GM12878 (cell line): ENCODE data around the gene PITPNM1. TPM values are rescaled to one million over a fixed set of nuclear protein-coding genes. Genes with fewer than 3 reads are reported as not detected.

ENCODE experiments used
- ATAC-seq: fragments of 200-7000 bp; cut with Tn5 transposase; 3 replicates; pipeline ENCODE4 v1.9.1; 2020; ENCODE audit warnings: mild to moderate bottlenecking, moderate library complexity
- BruUV-seq: library from RNA; stranded (reverse); fragments of 400-500 nt; replicated peaks from 2 replicates; lab custom pipeline; 2021; lab: Mats Ljungman, UMichigan
- CTCF ChIA-PET: fragments of 300-600 bp; sonication (Branson Sonifier 250); formaldehyde crosslinking; extraction: SDS; loops from one replicate; lab custom pipeline; 2021; ENCODE audit warnings: inconsistent platforms; lab: Yijun Ruan, JAX
- POLR2A ChIA-PET: fragments of 350-600 bp; formaldehyde crosslinking; extraction: SDS; loops from one replicate; lab custom pipeline; 2021; ENCODE audit warnings: inconsistent platforms; lab: Charles Lee
- RAD21 ChIA-PET: fragments of 300-600 bp; sonication (Branson Sonifier 250); formaldehyde crosslinking; loops from one replicate; lab custom pipeline; 2023; ENCODE audit warnings: antibody characterized with exemption; ENCODE audit not compliant: unreplicated experiment; lab: Charles Lee
- SMC1A ChIA-PET: fragments of 300-600 bp; sonication (Branson Sonifier 250); formaldehyde crosslinking; loops from one replicate; lab custom pipeline; 2023; ENCODE audit not compliant: unreplicated experiment, uncharacterized antibody; lab: Charles Lee
- DNase-seq: peaks from one replicate; pipeline ENCODE4 v3.0.0-alpha.2; 2011; ENCODE audit warnings: low read depth, low spot score
- FAIRE-seq: peaks from 3 replicates; lab custom pipeline; 2011; peaks lifted over from hg19 to GRCh38; lab: Jason Lieb, UNC
- H2AFZ ChIP-seq: 2 replicates; pipeline ENCODE4 v1.6.0; 2011; ENCODE audit warnings: low read depth, low read length, control low read depth; ENCODE audit not compliant: control insufficient read depth
- H3K27ac ChIP-seq: 2 replicates; pipeline ENCODE4 v1.5.1; 2011; ENCODE audit warnings: control low read depth; ENCODE audit not compliant: control insufficient read depth, insufficient read depth
- H3K27me3 ChIP-seq, 2 experiments: replicated peaks in 1 of 2; 2 replicates each; pipeline versions ENCODE4 v1.6.0 to v1.6.1; 2011; ENCODE audit warnings: low read length in 1 of 2; ENCODE audit not compliant: control insufficient read depth in 2 of 2, insufficient read depth in 2 of 2
- H3K36me3 ChIP-seq, 2 experiments: 2 replicates each; pipeline ENCODE4 v1.5.1; 2011; ENCODE audit warnings: low read length in 1 of 2; ENCODE audit not compliant: control insufficient read depth in 2 of 2, insufficient read depth in 2 of 2
- H3K4me1 ChIP-seq: 2 replicates; pipeline ENCODE4 v1.6.1; 2011; ENCODE audit warnings: mild to moderate bottlenecking, low read length, moderate library complexity, mixed read lengths; ENCODE audit not compliant: control insufficient read depth, insufficient read depth
- H3K4me2 ChIP-seq: 2 replicates; pipeline ENCODE4 v1.6.0; 2011; ENCODE audit warnings: control low read depth; ENCODE audit not compliant: control insufficient read depth, insufficient read depth
- H3K4me3 ChIP-seq: fragments of 200-600 bp; sonication (generic); 2 replicates; pipeline ENCODE4 v1.5.1; 2016
- H3K79me2 ChIP-seq: 2 replicates; pipeline ENCODE4 v1.6.0; 2011; ENCODE audit warnings: low read length; ENCODE audit not compliant: control insufficient read depth, insufficient read depth
- H3K9ac ChIP-seq: 2 replicates; pipeline ENCODE4 v1.8.0; 2011; ENCODE audit warnings: low read length, control low read depth, mixed read lengths; ENCODE audit not compliant: control insufficient read depth, insufficient read depth
- H3K9me3 ChIP-seq: replicated peaks from 3 replicates; pipeline ENCODE4 v1.5.1; 2011; ENCODE audit warnings: mild to moderate bottlenecking, low read length; ENCODE audit not compliant: control insufficient read depth, insufficient read depth
- H4K20me1 ChIP-seq: 2 replicates; pipeline ENCODE4 v1.6.0; 2011; ENCODE audit not compliant: control insufficient read depth, insufficient read depth
- CBX5 ChIP-seq: sonication (generic); IDR thresholded peaks from 2 replicates; pipeline ENCODE4 v1.6.1; 2016; ENCODE audit warnings: low read depth, moderate library complexity, mild to moderate bottlenecking, inconsistent platforms
- GABPA ChIP-seq: IDR thresholded peaks from 2 replicates; pipeline ENCODE4 v1.6.1; 2014; ENCODE audit warnings: antibody characterized with exemption, low read depth, mild to moderate bottlenecking, inconsistent platforms
- GATAD2B ChIP-seq: fragments of 450-650 bp; conservative IDR thresholded peaks from 2 replicates; pipeline ENCODE4 v1.6.1; 2017; ENCODE audit warnings: low read depth, mild to moderate bottlenecking, moderate library complexity
- HDAC6 ChIP-seq: fragments of 200-600 bp; sonication (generic); IDR thresholded peaks from one replicate; pipeline ENCODE4 v1.8.0; 2017; ENCODE audit warnings: antibody characterized with exemption; ENCODE audit not compliant: unreplicated experiment
- RB1 ChIP-seq: fragments of 450-650 bp; formaldehyde crosslinking; IDR thresholded peaks from 2 replicates; pipeline ENCODE4 v1.6.1; 2017; ENCODE audit warnings: mild to moderate bottlenecking, borderline replicate concordance
- TARDBP ChIP-seq: IDR thresholded peaks from 2 replicates; pipeline ENCODE4 v1.6.1; 2016; ENCODE audit warnings: borderline replicate concordance
- in situ Hi-C: fragments of 300-500 bp; cut with MboI; formaldehyde crosslinking; loops from 9 replicates; pipeline ENCODE4 v1.14.3; 2018; ENCODE audit warnings: mixed read lengths
- intact Hi-C: fragments of 100-400 bp; cut with micrococcal nuclease; formaldehyde crosslinking; loops from one replicate; pipeline ENCODE4 v1.14.2; 2022; ENCODE audit not compliant: unreplicated experiment
- polyA plus RNA-seq, 11 experiments: library from polyadenylated mRNA; depleted of rRNA in 4 of 11; unstranded in 6 of 11; stranded (reverse) in 5 of 11; fragments of >200 nt; fragmentation: Nextera tagmentation in 4 of 11; fragmentation: Illumina TruSeq in 1 of 11; extraction: Ambion mirVana in 4 of 11; extraction: Trizol in 1 of 11; gene quantifications; 1 replicate in 1 of 11; 2 replicates in 10 of 11; pipeline versions ENCODE4 v1.2.1 to v1.2.3, GENCODE V29; 2011 to 2016; ENCODE audit warnings: inconsistent platforms in 2 of 11, missing spikeins in 2 of 11, low read depth in 1 of 11
- total RNA-seq, 4 experiments: library from RNA; depleted of rRNA in 3 of 4; stranded (reverse); fragments of >200 nt in 3 of 4; fragmentation: Illumina TruSeq in 1 of 4; extraction: Trizol in 1 of 4; gene quantifications; 2 replicates each; pipeline versions ENCODE4 v1.2.1 to v1.2.3, GENCODE V29; 2013 to 2021
- TF ChIP-seq, protein P1 (sequence below): fragments of 450-650 bp; IDR thresholded peaks from 2 replicates; pipeline ENCODE4 v1.6.1; 2016; ENCODE audit warnings: mild to moderate bottlenecking
- TF ChIP-seq, protein P2 (sequence below): IDR thresholded peaks from 2 replicates; pipeline ENCODE4 v1.6.1; 2011; ENCODE audit warnings: low read depth, low read length, improper control_type of control experiment, borderline replicate concordance

PITPNM1 gene
- total and polyA plus RNA-seq, 10 of the 15 experiments (the other 5 are each of a cell fraction or from before 2014, with no cell fraction given), result 0.11 to 56.8 (median 16.5) TPM

DNA sequence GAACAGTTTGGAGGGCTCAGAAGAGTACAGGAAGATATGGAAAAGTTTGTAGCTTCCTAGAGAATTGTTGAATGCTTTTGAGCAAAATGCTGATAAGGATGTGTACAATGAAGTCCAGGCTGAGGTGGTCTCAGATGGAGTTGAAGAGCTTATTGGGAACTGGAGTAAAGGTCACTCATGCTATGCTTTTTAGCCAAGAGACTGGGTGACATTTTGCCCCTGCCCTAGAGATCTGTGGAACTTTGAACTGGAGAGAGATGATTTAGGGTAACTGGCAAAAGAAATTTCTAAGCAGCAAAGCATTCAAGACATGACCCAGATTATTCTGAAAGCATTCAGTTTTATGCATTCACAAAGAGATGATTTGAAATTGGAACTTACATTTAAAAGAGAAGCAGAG, 46.0 kb upstream of the PITPNM1 start:
- BruUV-seq, result no TSS peak
- ChIA-PET CTCF (interaction anchor here (0.9 kb wide), 1 partner anchor 8 kb away, joined by 3 read pairs; no protein-coding TSS in a partner anchor), POLR2A (no interaction called here), RAD21 (no interaction called here), SMC1A (no interaction called here)
- peaks cover 12% of the 10 kb centered on the region; the same call in 2 of the 3 replicates for H3K9me3 ChIP-seq
- in situ Hi-C loops, result no loop called here
- no peaks in the 10 kb centered on the region for H3K79me2 ChIP-seq
- no peak for FAIRE-seq
- H3K4me2 ChIP-seq, result no peak overlapping the region
- no peaks in the 10 kb centered on the region for H3K27me3 ChIP-seq
- no peak overlapping the region for H2AFZ ChIP-seq
- no peak overlapping the region for H3K9ac ChIP-seq
- H3K4me1 ChIP-seq, result no peaks in the 10 kb centered on the region
- no peak overlapping the region for H3K4me3 ChIP-seq
- H3K36me3 ChIP-seq, result no peaks in the 10 kb centered on the region
- no peak overlapping the region for H3K27ac ChIP-seq
- H4K20me1 ChIP-seq, result no peaks in the 10 kb centered on the region
- TF ChIP-seq, protein P1, sequence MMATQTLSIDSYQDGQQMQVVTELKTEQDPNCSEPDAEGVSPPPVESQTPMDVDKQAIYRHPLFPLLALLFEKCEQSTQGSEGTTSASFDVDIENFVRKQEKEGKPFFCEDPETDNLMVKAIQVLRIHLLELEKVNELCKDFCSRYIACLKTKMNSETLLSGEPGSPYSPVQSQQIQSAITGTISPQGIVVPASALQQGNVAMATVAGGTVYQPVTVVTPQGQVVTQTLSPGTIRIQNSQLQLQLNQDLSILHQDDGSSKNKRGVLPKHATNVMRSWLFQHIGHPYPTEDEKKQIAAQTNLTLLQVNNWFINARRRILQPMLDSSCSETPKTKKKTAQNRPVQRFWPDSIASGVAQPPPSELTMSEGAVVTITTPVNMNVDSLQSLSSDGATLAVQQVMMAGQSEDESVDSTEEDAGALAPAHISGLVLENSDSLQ, result no peak
- TF ChIP-seq, protein P2, sequence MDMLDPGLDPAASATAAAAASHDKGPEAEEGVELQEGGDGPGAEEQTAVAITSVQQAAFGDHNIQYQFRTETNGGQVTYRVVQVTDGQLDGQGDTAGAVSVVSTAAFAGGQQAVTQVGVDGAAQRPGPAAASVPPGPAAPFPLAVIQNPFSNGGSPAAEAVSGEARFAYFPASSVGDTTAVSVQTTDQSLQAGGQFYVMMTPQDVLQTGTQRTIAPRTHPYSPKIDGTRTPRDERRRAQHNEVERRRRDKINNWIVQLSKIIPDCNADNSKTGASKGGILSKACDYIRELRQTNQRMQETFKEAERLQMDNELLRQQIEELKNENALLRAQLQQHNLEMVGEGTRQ, result no peak
- no peak for TF ChIP-seq GABPA
- TF ChIP-seq TARDBP, result no peak
- no peak for TF ChIP-seq GATAD2B
- TF ChIP-seq CBX5, result no peak
- TF ChIP-seq RB1, result no peak
- no peak for TF ChIP-seq HDAC6
- TF ChIP-seq, all 136 proteins: peak for 0
- DNase-seq, result no peak
- intact Hi-C loops, result no loop called here
- ATAC-seq, result no peak
